NCI-H1105 treated with DMSO at 0.1 percent for 48 hours (cell line): ENCODE data around the gene RBM47.
"Not testable (repeated sequence)": the region's sequence is repeated elsewhere in the genome, so short reads cannot be mapped to it uniquely, and the experiment has no call there.

Source experiments
- DNase-seq: peaks from one replicate; lab custom pipeline; 2025; lab: John Stamatoyannopoulos, UW

RBM47 gene

DNA sequence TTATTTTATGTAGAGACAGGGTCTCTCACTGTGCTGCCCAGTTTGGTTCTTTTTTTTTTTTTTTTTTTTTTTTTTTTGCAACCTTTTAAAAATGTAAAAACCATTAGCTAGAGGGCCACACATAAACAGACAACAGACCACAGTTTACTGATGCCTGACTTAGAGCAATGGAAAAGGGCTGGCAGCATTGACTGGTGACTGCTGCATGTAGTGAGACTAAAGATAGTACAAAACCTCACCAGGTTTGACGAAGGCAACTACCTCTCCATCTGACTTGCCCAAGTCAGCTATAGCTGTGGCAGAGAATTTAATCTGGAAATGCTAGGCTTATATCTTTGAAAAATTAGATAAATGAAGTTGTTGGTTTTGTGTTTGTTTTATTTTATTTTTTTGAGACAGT lies 102.9 kb downstream of the RBM47 start:
- no peak for DNase-seq

DNA sequence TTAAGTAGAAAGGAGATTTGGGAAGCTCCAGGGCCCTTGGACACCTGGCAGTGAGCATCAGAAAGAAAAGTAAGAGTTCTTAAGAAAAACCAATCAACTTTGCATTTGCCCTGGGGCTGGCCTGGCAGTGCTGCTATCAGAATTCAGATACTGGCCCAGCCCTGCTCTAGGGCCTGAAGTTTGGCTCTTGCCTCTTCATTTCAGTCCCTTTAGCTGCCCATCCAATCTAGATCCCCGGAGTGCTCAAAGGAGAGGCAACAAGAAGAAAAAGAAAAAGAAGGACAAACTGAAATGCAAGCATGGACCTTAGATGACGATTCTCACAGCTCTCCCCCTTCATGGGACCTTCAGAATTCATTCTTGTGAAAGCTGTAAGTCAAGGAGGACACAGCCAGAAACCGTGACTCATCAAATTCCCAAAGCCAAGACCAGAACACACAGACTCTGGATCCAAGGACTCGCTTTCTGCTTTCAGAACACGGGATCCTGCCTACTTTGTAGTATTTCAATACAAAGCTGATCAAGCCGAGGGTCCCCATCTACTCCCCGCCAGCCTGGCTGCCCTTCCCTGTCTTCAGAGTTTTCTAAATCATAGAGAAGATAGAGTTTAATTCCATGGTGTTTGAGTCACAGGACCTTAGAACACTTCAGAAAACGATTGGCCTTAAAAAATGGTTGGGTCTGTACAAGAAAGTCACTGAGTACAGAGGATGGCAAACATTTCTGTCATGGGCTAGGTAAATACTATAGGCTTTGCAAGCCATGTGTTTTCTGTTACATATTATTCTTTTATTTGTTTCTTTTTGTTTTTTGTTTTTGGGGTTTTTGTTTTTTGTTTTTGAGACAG lies 103.7 kb downstream of the RBM47 start:
- DNase-seq: no peak

DNA sequence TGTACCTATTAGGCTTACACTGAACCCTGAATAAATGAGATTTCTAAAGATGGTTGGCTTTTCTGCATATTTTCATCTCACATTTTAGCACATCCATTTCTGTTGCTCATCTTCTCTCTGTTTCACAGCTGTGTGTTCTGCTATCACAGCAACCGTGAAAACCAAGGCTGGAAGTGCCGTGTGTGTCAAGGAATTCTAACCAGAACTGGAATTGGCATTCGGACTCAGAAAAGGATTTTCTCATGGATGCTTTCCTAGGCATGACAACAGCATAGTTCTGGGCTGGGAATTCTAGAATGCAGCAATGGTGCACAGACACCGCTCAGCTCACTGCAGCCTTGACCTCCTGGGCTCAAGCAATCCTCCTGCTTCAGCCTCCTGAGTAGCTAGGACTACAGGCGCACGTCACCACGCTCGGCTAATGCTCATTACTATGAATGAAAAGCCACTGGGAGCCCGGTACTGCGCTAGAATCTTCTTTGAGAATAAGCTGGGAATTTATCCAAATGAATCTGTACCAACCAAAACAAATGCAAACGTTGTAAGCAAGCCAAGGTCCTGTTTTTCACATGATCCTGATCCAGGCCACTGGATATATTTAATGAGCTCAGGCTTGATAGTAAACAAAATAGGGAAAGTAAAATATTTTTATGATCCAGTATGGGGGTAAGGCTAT lies 105.2 kb downstream of the RBM47 start:
- no peak for DNase-seq

DNA sequence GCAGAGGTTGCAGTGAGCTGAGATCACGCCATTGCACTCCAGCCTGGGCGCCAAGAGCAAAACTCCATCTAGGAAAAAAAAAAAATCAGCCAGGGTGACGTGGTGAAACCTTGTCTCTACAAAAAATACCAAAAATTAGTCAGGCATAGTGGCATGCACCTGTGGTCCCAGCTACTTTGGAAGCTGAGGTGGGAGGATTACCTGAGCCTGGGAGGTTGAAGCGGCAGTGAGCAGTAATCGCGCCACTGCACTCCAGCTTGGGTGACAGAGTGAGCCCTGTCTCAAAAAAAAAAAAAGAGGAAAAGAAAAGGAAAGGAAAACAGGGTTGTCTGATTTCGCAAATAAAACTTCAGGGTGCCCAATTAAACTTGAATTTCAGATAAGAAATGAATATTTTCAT lies 106.1 kb downstream of the RBM47 start:
- no peak for DNase-seq

DNA sequence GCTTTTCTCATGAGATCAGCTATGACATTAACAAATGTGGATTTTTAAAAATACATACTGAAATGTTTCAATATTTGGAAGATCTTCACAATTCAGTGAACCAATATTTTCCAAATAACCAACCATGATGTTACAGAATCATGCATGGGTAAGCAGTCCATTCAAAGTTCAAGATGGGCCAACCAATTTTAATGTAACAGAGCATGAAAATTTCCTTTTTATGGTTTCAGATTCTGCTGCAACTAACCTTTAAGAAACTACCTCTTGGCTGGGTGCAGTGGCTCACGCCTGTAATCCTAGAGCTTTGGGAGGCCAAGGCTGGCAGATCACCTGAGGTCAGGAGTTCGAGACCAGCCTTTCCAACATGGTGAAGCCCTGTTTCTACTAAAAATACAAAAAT lies 107.7 kb downstream of the RBM47 start:
- no peak for DNase-seq

DNA sequence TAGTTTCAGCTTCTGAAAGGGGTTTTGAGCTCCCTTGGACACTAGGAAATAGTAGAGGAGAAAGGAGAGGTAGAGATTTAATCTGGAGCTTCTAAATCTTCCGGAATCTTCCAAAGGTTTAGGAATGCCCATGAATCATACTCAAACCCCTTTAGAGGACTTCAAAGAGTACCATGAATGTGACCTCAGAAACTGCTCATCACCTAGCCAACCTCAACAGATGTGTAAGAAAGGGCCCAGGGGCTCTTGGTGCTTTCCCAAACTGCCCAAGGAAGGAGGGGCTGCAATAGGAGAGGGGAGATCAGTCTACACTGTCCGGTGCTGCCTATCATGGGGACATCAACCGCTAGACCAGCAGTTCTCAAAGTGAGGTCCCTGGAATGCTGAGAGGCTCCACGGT lies 109.1 kb downstream of the RBM47 start:
- DNase-seq: no peak

DNA sequence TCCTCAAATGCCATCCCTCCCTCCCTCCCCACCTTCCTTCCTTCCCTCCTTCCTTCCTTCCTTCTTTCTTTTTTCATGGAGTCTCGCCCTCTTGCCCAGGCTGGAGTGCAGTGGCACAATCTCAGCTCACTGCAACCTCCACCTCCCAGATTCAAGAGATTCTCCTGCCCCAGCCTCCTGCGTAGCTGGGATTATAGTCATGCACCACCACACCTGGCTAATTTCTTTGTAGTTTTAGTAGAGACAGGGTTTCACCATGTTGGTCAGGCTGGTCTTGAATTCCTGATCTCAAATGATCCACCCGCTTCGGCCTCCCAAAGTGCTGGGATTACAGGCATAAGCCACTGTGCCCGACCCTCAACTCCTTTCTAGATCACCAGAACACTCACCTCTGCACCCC lies 112.6 kb downstream of the RBM47 start:
- DNase-seq: not testable (repeated sequence)

DNA sequence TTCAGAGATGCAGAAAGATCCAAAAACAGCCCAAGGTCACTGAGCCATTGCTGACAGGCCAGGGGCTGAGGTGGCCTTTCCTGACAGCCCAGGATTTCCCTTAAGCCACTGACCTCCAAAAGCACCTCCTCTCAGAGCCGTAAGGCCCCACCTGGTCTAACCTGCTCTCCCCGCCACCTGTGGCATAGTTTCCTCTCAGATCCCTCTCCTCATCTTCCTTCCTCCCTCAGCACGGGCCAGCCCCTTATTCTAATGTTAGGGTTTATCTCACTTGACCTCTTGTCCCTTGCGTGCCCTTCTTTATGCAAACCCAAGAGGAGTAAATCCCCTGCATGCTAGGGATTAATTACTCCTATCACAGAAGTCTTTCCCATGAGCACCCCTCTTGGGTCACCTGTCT lies 113.0 kb downstream of the RBM47 start:
- DNase-seq: no peak

DNA sequence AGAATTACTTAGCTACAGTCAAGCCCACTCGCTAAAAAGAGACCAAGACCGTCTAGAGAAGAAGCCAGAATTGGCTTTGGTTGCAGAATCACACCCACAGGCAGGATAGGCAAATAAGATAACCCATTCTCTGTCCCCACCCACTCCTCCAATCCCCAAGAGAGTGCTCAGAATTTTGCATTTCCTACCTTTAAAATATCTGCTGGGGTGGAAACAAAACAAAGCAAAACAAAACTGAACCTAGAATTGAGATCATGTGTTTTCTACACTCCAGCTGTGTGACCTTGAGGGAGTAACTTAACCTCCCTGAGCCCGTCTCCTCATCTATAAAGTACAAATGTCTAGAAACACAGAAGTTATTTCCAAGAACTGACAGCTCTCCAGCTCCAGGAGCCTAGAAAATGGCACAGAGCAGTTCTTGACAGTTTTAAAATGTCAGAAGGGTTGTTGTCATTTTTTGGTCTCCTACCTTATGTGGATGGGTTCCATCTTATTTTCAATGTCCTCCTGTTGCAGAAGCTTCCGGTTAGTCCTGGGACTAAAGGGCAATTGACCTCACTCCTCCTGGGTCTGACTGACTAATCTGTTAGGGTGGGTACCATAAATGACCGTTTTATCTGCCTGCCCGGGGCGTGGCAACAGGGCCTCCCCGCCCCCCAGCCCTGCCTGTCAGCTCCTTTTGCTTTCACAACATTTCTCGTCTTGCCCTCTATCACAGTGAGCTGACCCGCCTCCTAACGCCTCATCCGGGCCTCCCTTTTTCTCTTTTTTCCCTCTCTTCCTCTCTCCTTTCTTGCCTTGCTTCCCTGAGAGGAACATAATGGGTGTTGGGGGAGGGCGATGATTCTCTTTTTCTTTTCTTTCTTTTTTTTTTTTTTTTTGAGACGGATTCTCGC lies 114.0 kb downstream of the RBM47 start:
- no peak for DNase-seq

DNA sequence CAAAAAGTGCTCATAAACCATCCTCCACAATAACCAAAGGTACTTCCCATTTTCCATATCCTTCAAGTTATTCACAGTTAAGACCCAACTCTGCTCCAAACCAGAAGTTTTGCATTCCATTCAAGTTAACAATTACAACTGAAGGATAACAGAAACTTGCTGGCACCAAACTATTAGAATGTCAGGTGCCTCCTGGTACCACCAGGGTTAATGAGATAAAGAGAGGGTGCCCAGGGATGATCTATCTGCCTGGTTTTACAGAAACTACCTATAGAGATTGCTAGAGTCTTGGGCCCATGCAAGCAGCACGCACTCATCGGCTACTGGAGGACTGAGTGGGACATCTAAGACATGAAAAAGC lies 114.6 kb downstream of the RBM47 start:
- no peak for DNase-seq

DNA sequence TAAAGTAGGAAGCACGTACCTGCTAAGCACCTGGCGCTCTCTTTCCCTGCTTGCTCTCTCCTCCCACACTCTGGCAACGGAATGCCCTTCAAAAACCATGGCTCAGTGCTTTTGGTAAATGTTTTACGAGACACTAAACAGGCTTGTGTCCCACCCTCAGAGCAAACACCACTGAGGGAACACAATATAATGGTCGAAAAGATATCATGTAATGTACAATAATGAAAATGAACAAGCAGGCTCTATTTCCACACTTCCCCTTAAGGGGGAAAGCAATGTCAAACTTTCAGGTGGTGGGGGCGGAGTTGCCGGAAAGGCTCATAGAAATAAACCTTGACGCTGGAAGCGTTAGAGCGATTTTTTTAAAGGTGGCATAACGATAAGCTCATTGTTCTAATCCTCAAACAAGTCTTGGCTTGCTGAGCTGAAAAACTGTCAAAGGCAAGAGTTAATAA lies 115.1 kb downstream of the RBM47 start:
- DNase-seq: peak; percentile 57

DNA sequence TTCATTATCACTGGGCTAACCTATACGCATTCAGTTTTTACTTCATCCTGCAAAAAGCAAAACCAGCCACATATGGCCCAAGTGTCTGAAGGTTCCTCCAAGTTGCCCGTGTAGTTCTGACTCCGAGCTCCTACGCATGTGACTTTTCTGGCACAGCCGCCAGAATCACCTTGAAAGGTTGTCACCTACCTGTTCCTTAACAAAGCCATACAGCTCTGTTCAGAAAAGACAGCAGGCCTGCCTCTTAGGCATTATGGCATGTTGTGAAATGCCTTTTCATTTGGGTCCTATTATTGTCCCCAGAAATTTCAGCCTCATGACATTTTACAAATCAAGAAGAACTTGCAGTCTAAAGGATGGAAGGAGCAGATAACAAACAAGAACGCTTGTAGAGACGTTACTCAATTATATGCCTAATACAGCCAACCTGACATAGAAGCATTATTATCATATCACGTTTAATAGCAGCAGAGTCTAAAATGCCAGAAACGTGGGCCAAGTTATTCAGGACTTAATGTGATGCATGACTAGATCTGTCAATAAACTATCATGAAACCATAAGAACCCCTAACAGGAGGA lies 118.5 kb downstream of the RBM47 start:
- DNase-seq: no peak

DNA sequence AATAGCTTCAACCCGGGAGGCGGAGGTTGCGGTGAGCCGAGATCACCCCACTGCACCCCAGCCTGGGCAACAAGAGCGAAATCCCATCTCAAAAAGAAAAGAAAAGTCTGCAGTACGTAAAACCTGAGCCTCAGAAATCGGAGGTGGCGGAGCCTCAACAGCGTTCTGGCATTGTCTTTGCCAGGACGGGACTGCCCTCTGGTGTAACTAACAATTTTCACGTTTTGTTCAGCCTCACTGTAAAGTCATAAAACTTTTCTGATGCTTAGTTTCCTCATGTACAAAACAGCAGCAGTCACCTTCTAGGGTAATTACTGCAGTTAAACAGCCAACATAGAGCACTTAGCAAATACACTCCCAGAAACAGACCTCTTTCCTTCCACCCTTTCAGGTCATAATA lies 121.7 kb downstream of the RBM47 start:
- DNase-seq: no peak

DNA sequence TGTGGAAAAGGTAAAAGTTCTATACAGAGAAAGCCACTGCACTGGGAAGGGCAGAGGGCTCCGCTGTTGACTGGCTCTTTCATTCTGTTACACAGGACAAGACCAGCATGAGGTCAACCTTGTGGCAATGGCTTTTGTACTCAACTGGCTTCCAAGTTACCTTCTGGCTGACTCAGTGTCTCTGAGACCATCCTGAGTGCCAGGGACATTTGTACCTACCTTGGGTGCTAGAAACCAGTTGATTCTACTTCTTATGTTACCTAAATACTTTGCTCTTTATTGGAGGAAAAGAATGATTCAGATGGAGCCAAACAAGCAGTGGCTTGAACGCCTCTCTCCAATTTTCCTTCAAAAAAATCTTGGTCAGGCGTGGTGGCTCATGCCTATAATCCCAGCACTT lies 123.2 kb downstream of the RBM47 start:
- no peak for DNase-seq

DNA sequence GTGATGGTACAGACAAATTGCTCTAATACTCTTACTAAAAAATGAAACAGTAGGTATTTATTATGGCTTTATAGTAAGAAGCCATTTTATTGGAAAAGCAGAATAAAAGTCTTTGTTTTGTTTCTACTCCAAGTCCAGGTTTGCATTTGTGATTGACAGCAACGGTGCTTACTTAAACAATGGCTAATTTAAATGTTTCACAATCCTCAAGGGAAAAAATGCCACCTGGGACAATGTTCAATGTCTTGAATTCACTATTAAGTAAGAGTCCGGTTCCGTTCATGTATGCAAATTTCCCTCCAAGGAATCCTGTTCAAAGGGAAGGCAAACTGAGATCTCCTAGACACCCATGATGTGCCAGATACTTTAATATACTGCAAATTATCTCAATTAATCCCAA lies 123.6 kb downstream of the RBM47 start:
- DNase-seq: no peak

DNA sequence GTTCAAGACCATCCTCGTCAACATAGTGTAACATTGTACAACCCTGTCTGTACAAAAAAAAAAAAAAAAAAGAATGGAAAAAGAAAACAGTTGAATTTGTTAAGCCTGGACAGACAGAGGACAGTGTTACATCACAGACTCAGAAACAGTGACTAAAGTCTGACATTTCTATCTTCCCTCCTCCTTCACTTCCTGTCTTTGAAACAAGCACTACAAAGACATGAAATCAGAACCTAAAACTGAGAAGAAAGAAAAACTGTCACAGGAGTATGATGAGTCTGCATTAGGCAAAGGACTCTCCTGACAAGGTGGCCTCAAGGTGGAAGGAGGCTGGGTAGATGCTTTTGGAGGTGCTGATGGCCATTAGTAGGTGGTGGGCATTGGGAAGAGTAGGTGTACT lies 126.7 kb downstream of the RBM47 start:
- no peak for DNase-seq

DNA sequence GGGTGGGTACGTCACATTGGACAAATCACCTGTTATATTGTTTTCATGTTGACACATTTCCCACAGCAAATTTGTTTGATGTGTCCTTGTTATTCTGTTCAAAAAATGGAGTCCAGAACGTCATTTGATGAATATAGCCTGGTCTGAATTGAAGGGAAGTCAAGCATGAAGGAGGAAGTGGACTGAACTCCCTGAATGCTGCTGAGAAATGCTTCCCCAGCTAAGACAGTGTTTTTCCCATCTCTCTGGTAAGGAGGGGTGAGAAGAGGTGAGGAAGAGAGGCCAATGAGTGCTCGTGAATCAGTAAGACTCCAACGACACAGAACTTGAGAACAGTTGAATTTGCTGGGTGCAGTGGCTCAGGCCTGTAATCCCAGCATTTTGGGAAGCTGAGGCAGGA lies 127.4 kb downstream of the RBM47 start:
- DNase-seq: no peak

DNA sequence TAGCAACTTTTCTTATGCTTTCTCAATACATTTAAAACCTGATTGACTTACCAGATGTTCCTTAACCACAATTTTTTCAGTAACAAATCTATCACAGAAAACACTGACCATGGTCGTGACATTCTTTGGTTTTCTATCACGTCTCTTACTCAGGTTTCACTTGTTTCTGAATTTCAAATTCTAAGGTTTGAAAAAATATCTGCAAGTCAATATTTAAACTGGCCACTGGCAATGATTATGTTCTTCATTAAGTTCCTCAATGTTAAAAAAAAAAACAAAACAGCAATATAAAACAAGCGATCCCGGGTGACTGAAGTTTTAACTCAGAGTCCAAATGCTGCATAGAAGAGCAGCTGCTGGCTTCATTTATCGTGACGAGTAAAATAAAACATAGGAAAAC lies 128.9 kb downstream of the RBM47 start:
- no peak for DNase-seq

DNA sequence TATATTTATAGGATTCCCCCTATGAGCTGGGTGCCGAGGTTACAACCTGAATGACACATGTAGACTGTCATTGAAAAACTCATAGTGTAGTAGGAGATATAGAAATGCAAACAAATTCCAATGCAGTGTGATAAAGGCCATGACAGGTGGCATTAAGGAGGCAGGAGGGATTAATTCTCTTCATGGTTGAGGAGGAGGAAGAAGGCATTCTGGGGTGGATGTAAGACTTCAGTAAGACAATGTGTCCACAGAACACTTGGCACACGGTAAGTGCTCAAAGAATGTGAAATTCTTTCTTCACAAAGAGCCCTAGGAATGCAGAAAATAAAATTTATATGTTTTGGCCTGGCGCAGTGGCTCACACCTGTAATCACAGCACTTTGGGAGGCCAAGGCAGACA lies 136.5 kb downstream of the RBM47 start:
- DNase-seq: no peak

DNA sequence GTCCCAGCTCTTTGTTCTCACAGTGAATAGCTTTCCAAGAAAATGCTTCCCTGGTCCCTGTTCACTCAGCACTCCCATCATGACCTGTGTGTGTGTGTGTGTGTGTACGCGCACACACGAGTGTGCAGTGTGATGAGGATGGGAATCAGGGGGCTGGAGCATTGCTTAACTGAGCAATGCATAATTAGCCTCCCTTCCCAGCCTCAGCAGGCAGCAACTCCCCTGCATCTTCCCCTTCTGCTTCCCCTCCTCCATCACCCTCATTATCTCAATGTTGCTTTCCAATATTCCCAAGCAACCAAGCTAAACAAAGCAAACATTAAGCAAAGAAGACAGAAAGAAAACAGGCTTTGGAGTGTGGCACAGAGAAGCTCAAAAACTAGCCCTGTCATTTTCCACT lies 137.0 kb downstream of the RBM47 start:
- DNase-seq: no peak

DNA sequence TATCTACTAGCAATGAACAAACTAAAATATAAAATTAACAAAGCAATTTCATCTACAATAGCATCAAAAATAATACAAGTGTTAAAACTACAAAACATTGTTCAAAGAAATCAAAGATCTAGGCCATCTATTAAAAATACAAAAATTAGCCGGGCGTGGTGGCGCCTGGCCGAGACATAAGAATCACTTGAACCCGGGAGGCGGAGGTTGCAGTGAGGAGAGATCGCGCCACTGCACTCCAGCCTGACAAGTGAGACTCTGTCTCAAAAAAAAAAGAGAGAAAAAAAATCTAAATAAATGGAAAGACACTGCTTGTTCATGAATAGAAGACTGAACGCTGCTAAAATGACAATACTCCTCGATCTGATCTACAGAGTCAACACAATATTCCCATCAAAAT lies 139.2 kb downstream of the RBM47 start:
- no peak for DNase-seq

DNA sequence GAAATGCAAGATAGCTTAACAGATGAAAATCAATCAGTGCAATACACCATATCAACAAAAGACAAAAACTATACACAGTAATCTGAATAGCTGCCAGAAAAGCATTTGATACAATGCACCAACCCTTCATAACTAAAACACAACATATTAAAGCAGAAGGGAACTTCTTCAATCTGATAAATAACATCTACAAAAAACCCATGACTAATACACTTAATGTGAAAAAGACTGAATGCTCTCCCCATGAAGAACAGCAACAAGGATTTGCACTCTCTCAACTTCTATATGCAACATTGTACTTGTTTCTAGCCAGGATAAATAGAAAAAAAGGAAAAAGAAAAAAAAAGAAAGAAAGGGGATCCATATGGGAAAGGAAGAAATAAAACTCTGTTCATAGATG lies 139.7 kb downstream of the RBM47 start:
- no peak for DNase-seq
